ENCODE results near the gene KRT6A. TPM values are rescaled to one million over a fixed set of nuclear protein-coding genes. Genes with fewer than 3 reads are reported as not detected.
"Not testable (repeated sequence)": the region's sequence is repeated elsewhere in the genome, so short reads cannot be mapped to it uniquely, and the experiment has no call there.

KRT6A gene
- total and polyA plus RNA-seq, 8 donors = 0.89 to 260 (median 11.9) TPM; not detected in 1

DNA sequence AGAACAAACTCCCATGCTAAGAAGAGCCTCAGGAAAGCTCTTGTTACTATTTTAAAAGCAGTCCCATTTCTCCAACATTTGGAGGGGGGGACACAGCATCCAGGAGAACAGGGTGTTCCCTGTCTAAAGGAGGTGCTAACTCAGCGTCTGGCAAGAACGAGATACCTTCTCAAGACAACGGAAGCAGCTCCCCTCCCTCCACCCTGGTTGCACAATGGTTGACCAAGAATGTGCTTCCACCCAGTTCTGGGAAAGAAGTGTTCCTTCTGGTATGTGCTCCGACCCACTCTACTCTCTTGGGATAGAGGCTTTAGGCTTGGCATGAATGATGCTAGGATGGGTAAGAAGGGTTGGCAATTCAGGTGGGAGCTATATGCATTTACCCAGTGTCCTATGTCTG, 1.5 kb upstream of the KRT6A start:
- WGBS, 5 donors = 45 to 73% (median 57%) methylated on average over 2 to 4 of the region's 4 CpGs
- Histone ChIP-seq H3K4me3 (no peak overlapping the region), H3K27me3 (peaks cover 0 to 15% (median 6%) of the 10 kb centered on the region in 3 donors), H3K9me3 (no peaks in the 10 kb centered on the region), H3K27ac (no peak overlapping the region), H3K36me3 (no peaks in the 10 kb centered on the region), H3K4me1 (peaks cover 0 to 5% (median 0%) of the 10 kb centered on the region in 4 donors)
- intact Hi-C loops (cut with DNase I; ENCODE audit: low total_unique reads) = no loop called here
- TF ChIP-seq CTCF (IDR thresholded peaks at IDR 0.05) = no peak
- TF ChIP-seq POLR2A (IDR thresholded peaks at IDR 0.05) = no peak
- TF ChIP-seq EP300 (IDR thresholded peaks at IDR 0.05) = no peak
- no peak for TF ChIP-seq POLR2AphosphoS5 (IDR thresholded peaks at IDR 0.05)
- no peak for DNase-seq

DNA sequence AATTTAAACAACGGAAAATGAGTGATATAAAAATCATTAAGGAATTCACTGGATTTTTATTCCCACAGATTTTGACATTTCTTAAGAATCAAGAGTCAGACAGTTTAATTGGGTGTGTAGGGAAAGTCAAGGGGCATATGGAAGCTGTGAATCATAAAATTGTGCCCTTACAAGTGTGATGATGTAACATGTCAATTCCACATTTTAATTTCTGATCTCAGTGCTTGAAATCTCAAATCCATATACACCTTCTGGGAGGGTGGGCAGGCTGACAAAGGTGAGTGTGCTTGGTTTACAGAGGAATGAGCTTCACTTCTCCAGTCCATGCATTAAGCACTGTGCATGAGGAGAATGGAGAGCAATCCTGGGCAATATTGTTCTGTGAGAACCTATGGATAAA, 1.0 kb upstream of the KRT6A start:
- Histone ChIP-seq H3K27me3 (peaks cover 0 to 15% (median 6%) of the 10 kb centered on the region in 3 donors), H3K27ac (no peak overlapping the region), H3K4me3 (no peak overlapping the region), H3K4me1 (peaks cover 0 to 5% (median 0%) of the 10 kb centered on the region in 4 donors), H3K36me3 (no peaks in the 10 kb centered on the region), H3K9me3 (no peaks in the 10 kb centered on the region)
- 80 to 88% (median 83%) methylated on average over 1 of the region's 1 CpG for WGBS, 5 donors
- no peak for TF ChIP-seq POLR2A (IDR thresholded peaks at IDR 0.05)
- no peak for TF ChIP-seq CTCF (IDR thresholded peaks at IDR 0.05)
- TF ChIP-seq POLR2AphosphoS5 (IDR thresholded peaks at IDR 0.05) = no peak
- no peak for TF ChIP-seq EP300 (IDR thresholded peaks at IDR 0.05)
- DNase-seq = no peak
- intact Hi-C loops (cut with DNase I; ENCODE audit: low total_unique reads) = no loop called here

DNA sequence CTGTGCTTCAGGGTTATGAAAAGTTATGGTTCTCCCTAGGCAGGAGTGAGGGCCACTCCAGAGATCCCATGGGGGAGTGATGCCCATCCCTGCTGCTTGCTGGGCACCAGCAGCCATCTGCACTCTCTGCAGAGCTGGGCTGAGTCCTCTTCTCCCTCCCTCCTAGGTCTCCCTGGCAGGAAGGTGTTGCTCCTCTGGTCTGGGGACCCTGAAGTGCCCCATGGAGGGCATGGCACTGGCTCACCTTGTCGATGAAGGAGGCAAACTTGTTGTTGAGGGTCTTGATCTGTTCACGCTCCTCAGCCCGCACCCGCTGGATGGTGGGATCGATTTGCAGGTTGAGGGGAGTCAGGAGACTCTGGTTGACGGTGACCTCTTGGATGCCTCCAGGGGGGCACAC, 652 bp downstream of the KRT6A start:
- H3K9me3 ChIP-seq; H3K36me3 ChIP-seq; intact Hi-C loops (cut with DNase I; ENCODE audit: low total_unique reads); DNase-seq; H3K4me1 ChIP-seq; H3K4me3 ChIP-seq; H3K27ac ChIP-seq: not testable (repeated sequence)
- H3K27me3 ChIP-seq = peaks cover 0 to 20% (median 6%) of the 10 kb centered on the region in 3 donors
- 91 to 97% (median 95%) methylated on average over 5 to 6 of the region's 6 CpGs for WGBS, 5 donors

DNA sequence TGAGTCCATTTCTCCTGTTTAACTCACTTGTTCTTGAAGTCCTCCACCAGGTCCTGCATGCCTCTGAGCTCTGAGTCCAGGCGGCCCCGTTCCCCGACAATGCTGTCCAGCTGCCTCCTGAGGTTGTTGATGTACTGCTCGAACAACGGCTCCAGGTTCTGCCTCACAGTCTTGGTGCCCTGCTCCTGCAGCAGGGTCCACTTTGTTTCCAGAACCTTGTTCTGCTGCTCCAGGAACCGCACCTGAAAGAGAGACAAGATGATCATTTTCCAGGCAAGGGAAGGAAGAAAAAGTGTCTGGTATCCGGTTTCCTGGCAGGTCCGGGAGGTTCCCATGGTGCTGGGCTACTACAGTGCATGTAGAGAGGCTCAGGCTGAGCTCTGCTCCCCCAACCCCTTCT, 1.6 kb downstream of the KRT6A start:
- H3K9me3 ChIP-seq; H3K36me3 ChIP-seq; H3K4me1 ChIP-seq; H3K4me3 ChIP-seq; DNase-seq; H3K27ac ChIP-seq; intact Hi-C loops (cut with DNase I; ENCODE audit: low total_unique reads): not testable (repeated sequence)
- H3K27me3 ChIP-seq = peaks cover 0 to 20% (median 6%) of the 10 kb centered on the region in 3 donors
- 79 to 90% (median 83%) methylated on average over 8 of the region's 8 CpGs for WGBS, 5 donors

DNA sequence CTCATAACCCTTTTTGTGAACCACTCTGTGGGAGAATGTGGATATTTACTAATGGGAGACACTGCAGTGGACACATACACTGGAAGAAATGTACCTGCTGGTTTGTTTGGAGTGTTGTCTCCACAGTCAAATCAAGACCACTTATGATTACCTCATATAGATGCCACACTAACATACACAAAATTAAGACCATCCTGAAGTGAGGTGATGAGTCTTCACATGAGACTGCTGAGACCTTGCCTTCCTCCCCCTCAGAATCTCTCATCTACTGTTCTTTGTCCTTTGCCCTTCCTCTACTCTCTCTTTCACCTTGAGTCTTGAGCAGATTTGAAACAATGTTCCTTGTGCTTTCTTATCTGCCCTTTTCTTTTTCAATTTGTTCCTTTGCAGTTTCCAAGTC, 4.3 kb downstream of the KRT6A start:
- H3K27me3 ChIP-seq = peaks cover 0 to 20% (median 6%) of the 10 kb centered on the region in 3 donors
- intact Hi-C loops (cut with DNase I; ENCODE audit: low total_unique reads) = no loop called here
- H3K36me3 ChIP-seq = no peaks in the 10 kb centered on the region
- TF ChIP-seq CTCF (IDR thresholded peaks at IDR 0.05) (no peak), POLR2AphosphoS5 (IDR thresholded peaks at IDR 0.05) (no peak), POLR2A (IDR thresholded peaks at IDR 0.05) (no peak)
- no peaks in the 10 kb centered on the region for H3K4me1 ChIP-seq
- H3K4me3 ChIP-seq = no peak overlapping the region
- peaks cover 0 to 9% (median 3%) of the 10 kb centered on the region in 4 donors for H3K9me3 ChIP-seq
- no peak overlapping the region for H3K27ac ChIP-seq
- no peak for DNase-seq

GRCh38 chr12:52487744-52488443, 5.2 kb downstream of the KRT6A start:
- H3K27me3 ChIP-seq = peaks cover 0 to 11% (median 6%) of the 10 kb centered on the region in 3 donors
- H3K4me1 ChIP-seq; H3K4me3 ChIP-seq; H3K27ac ChIP-seq; H3K36me3 ChIP-seq; H3K9me3 ChIP-seq; intact Hi-C loops (cut with DNase I; ENCODE audit: low total_unique reads); DNase-seq: not testable (repeated sequence)
- WGBS, 5 donors = 79 to 89% (median 85%) methylated on average over 5 to 15 of the region's 15 CpGs

Measured in stomach (tissue), 9 donors.